Stimulated activated CD8-positive, alpha-beta memory T cell treated with anti-CD3 and anti-CD28 coated beads, Interleukin-2, amount 100 ng/mL, for 1 hour (primary cell): ENCODE measurements around the gene AKAP10.
"Not testable (repeated sequence)": the region's sequence is repeated elsewhere in the genome, so short reads cannot be mapped to it uniquely, and the experiment has no call there.

Experiments used
- DNase-seq, 2 donors: peaks; one replicate each; pipeline ENCODE4 v3.0.0-alpha.2; 2020; ENCODE audit warnings: low read depth in 2 of 2

AKAP10 gene

GRCh38 chr17:19867329-19868078 is 110.1 kb downstream of the AKAP10 start, which contains the start of gene ULK2:
ULK2 (minus strand) TSS chr17:19867936; CDS start chr17:19867417, 519 bp downstream.
- DNase-seq = peak; percentile 4 to 21

GRCh38 chr17:19867079-19867328 is 110.6 kb downstream of the AKAP10 start:
- peak; percentile 14 to 26 for DNase-seq

GRCh38 chr17:19865021-19865420 is 112.6 kb downstream of the AKAP10 start:
- DNase-seq = no peak

GRCh38 chr17:19860647-19861177 is 116.9 kb downstream of the AKAP10 start:
- DNase-seq = not testable (repeated sequence)

GRCh38 chr17:19857640-19858039 is 120.0 kb downstream of the AKAP10 start:
- DNase-seq = no peak
